GM12875 (cell line): ENCODE measurements around the gene ABTB2.

Experiments
- H3K4me3 ChIP-seq: one replicate; pipeline ENCODE4 v1.5.1; 2011; ENCODE audit warnings: low read depth, low read length, control low read depth
- CTCF ChIP-seq: IDR thresholded peaks from 2 replicates; pipeline ENCODE4 v1.5.1; 2011; ENCODE audit warnings: low read depth, mild to moderate bottlenecking, control low read depth, inconsistent platforms, low read length, moderate library complexity, borderline replicate concordance; ENCODE audit not compliant: insufficient read depth

Gene ABTB2

GRCh38 chr11:34151916-34152845 lies 205.6 kb downstream of the ABTB2 start:
- H3K4me3 ChIP-seq = no peak overlapping the region
- no peak for TF ChIP-seq CTCF

- no peak for TF ChIP-seq CTCF
- H3K4me3 ChIP-seq = no peak overlapping the region
Measured at GRCh38 chr11:34151166-34151565, 206.6 kb downstream of the ABTB2 start.

DNA sequence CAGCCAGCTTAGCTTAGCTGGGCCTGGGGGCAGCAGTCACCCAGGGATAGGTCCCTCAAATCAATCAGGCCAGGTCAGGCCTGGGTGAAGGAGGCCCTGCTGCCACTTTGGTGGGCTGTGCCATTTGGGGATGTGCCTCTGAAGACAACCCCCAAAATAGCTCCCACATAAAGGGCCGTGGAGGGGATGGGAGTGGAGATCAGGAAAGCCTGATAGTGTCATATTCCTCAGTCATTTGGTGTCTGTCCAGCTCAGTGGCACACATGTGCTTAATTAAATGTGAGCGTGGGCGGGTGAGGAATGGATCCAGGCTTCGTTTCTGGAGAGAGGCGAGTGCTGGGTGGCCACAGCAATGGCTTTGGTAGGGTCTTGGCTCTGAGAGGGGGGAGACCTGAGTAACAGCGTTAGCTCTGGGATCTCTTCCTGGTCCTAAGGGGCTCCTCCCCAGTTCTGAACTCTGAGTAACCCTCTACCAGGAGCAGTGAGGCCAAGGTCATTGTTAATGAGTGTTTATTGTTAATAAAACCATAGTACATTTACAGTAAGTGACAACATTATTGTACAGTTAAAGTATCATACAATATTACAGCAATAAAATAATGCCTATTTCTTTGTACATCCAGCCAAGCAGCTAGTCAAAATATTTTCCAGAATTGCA lies 207.2 kb downstream of the ABTB2 start:
- TF ChIP-seq CTCF = no peak
- H3K4me3 ChIP-seq = no peak overlapping the region

- no peak overlapping the region for H3K4me3 ChIP-seq
- peak; percentile 32 for TF ChIP-seq CTCF
Measured at GRCh38 chr11:34149786-34150185, 208.0 kb downstream of the ABTB2 start.

- no peak for TF ChIP-seq CTCF
Measured at GRCh38 chr11:34149274-34149673, 208.5 kb downstream of the ABTB2 start.

GRCh38 chr11:34148504-34149165 lies 209.2 kb downstream of the ABTB2 start:
- H3K4me3 ChIP-seq = no peak overlapping the region
- no peak for TF ChIP-seq CTCF

More at GRCh38 chr11:34149274-34149673, 208.5 kb downstream of the ABTB2 start:
- no peak overlapping the region for H3K4me3 ChIP-seq
